DOHH2 (cell line): Measurements from ENCODE around the gene EEPD1.

Source experiments
- CTCF ChIP-seq: fragments of 200-600 bp; sonication (generic); IDR thresholded peaks from one replicate; pipeline ENCODE4 v1.5.1; 2014; ENCODE audit warnings: antibody characterized with exemption, mild to moderate bottlenecking, low read depth, low read length; ENCODE audit not compliant: poor library complexity, severe bottlenecking
- EZH2phosphoT487 ChIP-seq: fragments of 200-600 bp; sonication (generic); IDR thresholded peaks from 2 replicates; pipeline ENCODE4 v1.6.1; 2017; ENCODE audit warnings: borderline replicate concordance, mild to moderate bottlenecking, antibody characterized with exemption, low read length, moderate library complexity, mixed read lengths

GRCh38 chr7:36305648-36306047 is 152.6 kb downstream of the EEPD1 start:
- TF ChIP-seq CTCF: no peak
- no peak for TF ChIP-seq EZH2phosphoT487
